GM19395 (cell line): ENCODE measurements around the gene EMILIN2.

Source experiments
- ATAC-seq: cut with Tn5 transposase; IDR thresholded peaks from one replicate; pipeline ENCODE4 v1.9.1; 2021; ENCODE audit warnings: mild to moderate bottlenecking, moderate library complexity; ENCODE audit not compliant: unreplicated experiment

EMILIN2 gene

DNA sequence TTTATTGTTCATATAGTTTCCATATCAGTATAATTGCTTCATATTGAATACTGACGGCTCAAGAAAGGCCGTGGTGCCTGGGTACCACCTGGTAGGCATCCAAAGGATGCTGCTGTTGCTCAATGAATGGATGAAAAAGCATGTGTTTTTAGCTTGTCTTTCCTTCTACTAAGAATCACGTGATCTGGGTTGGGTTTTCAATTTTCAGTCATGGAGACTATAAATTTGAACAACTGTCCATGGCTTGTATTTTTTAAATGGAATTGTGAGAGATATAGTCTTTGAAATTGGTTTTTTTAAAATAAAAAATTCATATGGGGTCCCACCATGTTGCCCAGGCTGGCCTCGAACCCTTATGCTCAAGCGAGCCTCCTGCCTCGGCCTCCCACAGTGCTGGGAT lies 25.3 kb downstream of the EMILIN2 start:
- ATAC-seq: no peak

DNA sequence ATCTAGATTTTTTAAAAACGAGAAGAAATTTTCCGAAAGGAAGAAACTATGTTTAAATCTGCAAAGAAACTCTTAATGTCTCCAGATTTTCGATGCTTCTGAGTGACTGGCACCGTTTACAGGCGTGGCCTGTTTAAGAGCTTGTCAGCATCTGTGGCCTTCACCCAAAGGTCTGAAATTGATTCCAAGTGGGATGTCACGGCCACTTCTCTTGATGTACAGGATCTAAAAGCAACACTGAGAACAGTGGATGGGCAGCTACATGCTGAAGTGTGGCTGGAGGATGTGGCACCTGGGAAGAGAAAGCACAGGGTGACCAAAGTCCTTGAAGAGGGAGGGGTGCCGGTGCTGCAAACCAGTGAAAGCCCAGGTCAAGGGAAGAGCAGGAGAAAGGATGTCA lies 28.0 kb downstream of the EMILIN2 start:
- ATAC-seq: no peak

DNA sequence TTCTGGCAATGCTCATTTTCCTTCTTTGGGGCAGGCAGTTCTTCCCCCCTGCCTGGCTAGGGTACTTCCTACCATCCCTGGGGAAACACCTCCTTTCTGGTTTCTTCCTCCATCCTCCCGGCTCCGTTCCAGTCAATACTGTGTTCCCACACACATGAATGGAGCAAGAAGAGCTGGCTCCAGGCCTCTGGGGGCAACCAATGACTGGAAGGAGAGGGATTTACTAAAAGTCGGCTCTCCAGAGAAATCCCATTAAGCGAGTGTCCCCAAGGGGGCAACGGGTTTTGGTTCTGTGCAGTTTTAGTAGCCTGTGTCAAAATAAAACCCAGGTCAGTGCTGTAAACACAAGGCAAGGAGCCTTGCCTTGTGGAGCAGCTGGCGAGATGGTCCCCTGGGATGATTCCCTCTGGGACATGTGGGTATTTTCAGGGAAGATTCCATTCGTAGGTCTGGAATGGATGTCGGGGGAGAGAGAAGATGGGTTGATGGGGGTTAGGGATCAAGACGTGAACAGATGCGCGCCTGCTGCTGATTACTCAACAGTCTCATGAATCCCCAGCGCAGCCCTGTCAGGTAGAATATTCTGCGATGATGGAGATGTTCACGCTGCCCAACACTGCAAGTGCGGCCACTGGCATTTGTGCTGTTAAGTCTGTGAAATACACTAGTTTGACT lies 32.0 kb downstream of the EMILIN2 start:
- ATAC-seq: no peak

DNA sequence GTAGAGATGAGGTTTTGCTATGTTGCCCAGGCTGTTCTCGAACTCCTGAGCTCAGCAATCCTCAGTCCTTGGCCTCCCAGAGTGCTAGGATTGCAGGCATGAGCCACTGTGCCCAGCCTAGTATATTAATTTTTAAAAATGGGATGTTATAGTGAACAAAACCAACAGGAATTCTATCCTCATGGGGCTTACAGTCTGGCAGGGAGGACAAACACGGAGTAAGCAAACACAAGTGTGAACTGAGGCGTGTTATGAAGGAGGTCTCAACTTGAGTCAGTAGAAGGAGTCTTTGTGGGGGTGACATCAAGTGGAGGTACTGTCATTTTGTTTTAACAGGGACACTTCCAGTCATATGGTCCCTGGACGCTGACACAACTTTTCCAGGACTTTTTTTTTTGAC lies 33.1 kb downstream of the EMILIN2 start:
- ATAC-seq: no peak

DNA sequence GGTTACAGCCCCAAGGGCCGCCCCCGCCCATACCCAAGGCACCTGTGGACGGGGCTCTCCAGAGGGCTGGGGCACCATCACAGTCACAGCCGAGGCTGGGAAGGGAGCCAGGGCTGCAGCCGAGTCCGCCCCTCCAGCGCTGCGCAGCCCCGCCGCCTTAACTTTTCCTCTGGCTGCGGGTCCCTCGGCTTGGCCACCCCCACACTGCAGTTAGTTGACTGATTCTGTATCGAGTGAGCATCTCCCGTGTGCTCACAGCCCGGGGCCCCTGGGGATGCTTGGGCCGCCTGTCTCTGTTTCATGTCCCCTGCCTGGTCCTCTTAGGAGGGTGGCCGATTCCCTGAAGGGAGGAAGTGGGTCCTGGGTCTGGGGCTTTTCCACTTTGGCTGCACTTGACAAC lies 33.7 kb downstream of the EMILIN2 start:
- no peak for ATAC-seq

DNA sequence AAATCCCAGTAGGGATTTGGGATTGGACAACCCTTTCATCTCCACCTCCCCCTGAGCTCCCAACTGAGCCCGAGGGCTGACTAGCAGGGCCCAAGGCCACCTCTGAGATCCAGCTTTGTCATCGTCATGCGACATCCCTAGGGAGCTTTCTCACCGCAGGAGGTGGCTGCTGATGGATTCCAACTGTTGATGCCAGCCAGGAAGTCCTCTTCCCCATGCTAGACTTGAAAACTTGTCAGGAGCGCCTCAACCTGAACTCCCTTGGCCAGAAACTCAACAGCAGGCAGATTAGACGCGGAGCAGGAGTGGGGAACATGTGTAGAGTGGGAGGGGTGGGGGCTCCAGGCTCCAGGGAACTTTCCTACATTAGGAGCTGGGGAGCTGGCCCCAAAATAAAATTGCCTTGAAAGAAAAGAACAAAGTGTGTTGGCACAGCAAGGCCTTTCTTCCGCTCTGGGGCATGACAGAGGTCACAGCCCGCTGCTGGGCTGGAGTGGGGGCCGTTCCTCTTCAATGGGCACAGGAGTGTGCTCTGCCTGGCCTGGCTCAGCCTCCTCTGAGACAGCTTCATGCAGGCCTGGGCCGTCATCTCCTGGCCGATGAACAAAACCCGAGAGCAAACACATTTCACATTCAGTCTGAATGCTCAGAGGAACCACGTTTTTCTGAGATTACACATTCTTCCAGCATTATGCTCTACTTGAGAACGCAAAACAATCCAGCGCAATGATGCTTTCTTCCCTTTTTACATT lies 34.5 kb downstream of the EMILIN2 start:
- no peak for ATAC-seq

DNA sequence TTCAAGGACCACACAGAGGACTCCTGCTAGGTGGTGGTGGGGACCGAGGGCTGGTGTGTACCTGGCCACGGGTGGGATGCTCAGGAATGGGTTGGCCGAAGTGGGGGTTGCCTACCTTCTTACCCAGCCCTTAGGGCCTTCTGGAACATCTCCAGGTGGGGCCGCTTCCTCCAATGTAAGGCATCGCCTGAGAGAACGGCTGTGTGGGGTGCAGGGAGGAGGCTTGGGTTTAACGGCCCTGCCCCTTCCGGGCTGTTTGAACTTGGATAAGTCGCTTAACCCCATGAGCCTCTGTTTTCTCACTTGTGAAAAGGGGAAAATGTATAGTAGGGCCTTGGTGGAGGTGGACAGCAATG lies 35.0 kb downstream of the EMILIN2 start:
- no peak for ATAC-seq

DNA sequence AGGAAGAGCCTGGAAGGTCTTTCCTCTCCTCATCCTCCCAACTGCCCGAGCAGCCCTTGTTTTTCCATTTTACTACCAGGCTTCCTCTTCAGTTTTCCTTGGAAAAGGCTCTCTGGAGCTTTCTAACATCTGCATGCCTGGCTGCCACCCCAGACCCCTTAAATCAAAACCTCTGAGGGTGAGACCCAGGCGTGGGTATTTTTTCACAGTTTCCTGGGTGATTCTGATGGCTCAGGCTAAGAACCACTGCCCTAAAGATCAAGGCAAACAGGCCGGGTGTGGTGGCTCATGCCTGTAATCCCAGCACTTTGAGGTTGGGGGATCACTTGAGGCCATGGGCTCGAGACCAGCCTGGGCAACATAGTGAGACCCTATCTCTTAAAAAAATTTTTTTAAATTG lies 35.4 kb downstream of the EMILIN2 start:
- ATAC-seq: no peak

DNA sequence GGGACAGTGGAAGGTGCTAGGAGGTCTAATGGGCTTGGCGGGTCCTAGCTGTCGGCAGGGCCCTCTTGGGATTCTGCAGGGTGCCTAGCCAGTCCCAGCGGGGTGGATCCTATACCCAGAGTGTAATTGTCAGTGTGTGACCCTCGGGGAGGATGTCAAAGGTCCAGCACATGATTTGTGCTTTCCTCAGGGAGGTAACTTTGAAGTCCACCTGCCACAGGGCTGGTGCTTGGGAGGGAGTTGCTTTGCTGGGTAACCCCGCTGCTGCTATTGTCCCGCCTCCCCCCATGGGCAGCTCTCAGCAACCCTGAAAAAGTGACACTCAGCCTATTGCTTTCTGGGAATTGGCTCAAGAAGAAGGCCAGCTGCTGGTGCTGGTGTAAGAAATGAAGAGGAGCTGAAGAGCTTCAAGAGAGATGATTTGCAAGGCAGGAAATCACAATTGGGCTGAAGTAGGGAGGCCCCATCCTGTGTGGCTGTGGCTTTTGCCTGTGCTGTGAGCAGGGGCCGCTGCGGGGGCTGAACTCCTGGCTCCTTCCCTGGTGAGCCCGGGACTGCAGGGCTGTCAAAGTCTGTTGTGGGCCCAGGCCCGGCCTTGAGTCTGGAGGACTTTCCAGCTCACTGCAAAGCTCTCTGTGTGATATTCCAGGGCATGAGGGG lies 36.4 kb downstream of the EMILIN2 start:
- ATAC-seq: no peak

DNA sequence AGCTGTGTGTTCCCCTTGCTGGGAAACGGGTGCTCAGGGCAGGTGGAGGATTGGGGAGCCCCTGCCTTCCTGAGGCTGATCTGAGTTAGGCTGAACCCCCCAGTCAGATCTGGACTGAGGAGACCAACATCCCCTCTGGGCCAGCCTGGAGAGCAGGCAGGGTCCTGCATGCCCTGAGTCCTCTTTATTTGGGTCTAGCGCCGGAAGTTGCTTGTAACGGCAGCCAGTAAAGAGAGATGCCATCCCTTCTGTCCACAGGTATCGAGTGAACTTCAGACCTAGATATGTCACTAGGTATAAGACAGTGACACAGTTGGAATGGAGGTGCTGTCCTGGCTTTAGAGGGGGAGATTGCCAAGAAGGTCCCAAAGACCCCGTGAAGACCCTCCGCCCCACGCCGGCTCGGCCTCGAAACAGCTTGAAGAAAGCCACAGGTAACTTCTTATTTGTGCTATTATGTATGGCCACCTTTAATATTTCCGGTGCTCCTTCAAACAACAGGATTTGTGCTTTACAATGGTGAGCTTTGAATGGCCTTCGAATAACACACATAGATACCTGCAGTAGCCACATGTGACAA lies 38.0 kb downstream of the EMILIN2 start:
- ATAC-seq: no peak

DNA sequence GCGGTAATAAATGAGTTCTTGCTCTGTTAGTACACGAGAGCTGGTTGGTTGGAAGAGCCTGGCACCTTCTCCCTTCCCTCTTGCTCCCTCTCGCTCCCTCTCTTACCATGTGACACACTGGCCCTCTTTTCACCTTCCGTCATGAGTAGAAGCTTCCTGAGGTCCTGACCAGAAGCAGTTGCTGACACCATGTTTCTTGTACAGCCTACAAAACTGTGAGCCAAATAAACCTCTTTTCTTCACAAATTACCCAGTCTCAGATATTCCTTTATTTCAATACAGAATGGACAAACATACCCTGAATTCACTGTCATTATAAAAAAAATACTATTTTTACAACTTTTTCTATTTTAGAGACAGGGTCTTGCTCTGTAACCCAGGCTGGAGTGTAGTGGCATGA lies 40.7 kb downstream of the EMILIN2 start:
- ATAC-seq: no peak

DNA sequence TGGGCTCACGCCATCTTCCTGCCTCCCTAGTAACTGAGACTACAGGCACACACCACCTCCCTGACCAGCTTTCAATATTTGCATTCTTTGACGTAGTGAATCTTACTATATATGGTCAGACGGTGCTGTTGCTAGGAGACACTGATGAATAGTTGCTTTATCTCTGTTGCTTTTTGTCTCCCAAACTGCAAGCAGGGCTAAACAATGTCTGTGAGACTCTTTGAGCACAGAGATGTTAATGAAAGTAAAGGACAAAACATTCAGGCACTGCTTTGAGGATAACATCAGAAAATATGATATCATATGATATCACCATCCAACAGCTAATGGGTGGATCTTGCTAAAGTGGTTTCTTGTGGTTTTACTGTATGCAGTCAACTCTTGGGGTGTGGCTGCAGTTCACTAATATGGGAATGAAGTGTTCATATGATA lies 43.0 kb downstream of the EMILIN2 start:
- no peak for ATAC-seq

DNA sequence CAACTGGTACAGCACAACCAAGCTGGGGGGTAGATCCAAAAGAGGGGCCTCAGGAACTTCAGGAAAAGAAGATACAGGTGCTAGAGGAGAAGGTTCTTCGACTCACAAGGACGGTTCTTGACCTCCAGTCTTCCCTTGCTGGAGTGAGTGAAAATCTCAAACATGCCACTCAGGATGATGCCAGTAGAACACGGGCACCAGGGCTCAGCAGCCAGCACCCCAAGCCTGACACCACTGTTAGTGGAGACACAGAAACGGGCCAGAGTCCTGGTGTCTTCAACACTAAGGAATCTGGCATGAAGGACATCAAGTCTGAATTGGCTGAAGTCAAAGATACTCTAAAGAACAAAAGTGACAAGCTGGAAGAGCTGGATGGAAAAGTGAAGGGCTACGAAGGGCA lies 43.8 kb downstream of the EMILIN2 start:
- no peak for ATAC-seq

DNA sequence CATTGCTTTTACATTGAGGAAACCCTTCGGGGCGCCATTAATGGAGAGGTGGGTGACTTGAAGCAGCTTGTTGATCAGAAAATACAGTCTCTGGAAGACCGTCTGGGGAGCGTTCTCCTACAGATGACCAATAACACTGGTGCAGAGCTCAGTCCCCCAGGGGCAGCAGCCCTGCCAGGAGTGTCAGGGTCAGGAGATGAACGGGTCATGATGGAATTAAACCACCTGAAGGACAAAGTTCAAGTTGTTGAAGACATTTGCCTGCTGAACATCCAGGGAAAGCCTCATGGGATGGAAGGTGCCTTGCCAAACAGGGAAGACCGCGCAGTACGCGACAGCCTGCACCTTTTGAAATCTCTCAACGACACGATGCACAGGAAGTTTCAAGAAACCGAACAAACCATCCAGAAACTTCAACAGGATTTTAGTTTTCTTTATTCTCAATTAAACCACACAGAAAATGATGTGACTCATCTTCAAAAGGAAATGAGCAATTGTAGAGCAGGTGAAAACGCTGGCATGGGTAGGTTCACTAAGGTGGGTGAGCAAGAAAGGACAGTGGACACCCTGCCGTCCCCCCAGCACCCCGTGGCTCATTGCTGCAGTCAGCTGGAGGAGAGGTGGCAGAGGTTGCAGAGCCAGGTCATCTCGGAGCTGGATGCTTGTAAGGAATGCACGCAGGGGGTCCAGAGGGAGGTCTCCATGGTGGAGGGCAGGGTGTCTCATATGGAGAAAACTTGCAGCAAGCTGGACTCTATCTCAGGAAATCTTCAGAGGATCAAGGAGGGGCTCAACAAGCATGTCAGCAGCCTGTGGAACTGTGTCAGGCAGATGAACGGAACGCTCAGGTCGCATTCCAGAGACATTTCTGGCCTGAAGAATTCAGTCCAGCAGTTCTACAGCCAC lies 45.0 kb downstream of the EMILIN2 start:
- ATAC-seq: no peak

DNA sequence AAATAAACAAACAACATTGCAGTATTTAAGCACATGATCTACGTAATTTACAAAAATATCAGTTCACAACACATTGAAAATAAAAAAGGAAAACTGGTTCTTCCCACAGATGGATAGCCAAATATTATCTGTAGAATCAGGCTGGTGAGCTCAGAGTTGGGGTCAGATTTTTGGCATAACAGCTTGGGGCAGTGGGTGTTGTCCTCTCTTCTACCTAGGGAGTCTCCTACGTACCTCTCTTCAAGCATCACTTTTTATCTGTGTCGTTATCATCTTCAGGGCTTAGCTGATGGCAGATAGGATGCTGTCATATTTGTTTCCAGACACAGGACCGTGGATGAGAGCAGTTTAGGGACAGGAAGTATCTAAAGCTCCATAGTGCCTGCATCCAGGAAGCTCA lies 46.2 kb downstream of the EMILIN2 start:
- ATAC-seq: no peak

DNA sequence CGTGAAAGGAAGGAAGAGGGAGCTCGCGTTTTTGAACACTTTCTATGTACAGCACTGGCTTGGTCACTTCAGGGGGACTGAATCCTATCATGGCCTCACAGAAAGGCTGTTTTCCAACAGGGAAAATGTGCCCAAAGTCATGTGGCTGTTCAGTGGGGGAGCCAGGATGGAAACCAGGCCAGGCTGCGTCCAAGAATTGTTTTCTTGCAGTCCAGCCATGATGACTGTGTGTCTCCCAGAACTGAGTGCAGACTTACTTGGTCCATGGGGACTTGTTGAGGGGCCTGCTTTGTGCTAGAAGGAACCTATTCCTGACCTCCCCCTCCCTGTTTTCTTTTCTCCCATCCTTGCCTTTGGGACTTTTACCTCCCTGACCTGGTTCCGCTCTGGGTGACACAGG lies 46.9 kb downstream of the EMILIN2 start:
- no peak for ATAC-seq

DNA sequence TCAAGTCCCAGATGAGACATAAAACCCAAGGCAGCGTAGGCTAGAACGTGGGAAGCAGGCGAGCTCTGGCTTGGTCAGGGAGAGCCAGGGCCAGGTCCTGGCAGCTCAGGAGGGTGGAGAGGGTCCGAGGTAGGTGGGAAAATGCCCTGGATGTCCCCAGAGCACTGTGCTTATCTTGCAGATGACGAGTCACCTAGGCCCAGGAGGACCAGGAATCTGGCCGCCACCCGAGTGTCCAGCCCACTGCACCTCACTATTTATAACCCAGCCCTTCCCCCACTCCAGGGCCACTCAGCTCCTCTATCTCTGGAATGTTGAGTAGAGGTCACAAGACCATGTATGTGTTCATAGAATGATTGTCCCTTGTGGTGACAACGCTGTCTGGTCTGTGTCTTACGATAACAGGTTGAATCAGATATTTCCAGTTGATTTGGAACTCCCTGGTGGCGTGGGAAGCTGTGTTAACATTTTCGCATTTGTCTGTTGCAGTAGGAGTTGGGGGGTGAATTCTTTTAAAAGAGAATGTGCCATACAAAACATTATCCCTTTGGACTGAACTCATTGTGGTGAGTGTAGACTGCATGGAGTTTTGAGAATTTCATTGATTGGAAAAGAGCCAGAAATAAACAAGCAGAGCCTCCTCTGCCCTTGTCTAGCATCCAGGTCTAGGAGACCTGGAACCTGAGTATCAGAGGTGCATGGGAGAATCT lies 47.5 kb downstream of the EMILIN2 start:
- ATAC-seq: no peak

DNA sequence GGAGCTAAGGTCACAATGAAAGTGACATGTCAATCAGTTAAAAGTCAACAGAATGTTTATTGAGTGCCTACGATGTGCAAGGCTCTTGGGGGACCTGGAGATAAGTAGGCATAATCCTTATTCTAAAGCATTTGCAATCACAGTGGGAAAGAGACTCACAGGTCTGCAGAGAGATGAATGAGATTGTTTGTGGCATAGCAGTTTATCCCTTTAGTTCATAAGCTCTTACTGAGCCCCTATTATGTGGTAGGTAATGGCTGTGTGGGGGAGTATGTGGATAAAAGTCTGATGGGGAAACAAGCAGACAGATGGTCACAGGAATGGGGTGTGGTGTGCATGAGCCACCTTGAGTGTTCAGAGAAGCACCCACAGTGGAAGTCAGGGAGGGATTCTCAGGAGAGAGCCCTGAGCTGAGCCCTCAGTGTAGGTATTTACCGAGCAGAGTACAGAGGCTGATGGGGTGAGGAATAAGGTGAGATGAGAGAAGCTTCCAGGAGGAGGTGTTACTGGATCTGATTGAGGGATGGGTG lies 48.1 kb downstream of the EMILIN2 start:
- ATAC-seq: no peak

DNA sequence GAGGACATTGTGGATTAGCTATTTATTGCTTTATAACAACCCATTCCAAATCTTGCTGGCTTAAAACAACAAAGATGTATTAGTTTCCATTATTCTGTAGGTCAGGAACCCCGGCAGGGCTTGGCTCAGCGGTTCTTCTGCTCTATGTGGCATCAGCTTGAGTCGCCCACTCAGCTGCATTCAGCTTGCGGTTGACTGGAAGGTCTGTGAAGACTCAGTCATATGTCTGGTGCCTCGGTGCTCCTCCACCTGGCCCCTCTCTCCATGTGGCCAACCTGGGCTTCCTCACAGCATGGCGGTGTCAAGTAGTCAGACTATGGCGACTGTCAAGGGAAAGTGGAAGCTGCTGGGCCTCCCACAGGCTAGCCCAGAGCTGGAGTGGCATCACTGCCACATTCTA lies 48.6 kb downstream of the EMILIN2 start:
- no peak for ATAC-seq

DNA sequence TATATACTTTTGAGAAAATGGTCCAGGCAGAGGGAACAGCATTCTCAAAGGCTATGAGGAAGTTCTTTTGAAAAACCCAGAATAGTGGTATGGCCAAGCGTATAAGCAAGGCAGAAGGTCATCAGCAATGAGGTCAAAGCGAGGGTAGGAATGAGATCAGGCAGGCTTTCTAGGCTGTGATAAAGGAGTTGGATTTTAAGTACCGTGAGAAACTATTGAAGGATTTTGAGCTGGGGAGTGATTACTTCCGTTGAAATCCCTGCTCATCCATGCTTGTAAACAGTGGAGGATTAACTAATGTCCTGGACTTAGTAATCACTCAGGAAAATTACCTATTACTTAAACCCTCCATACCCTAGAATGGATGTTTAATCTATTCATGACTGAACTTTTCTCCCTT lies 50.2 kb downstream of the EMILIN2 start:
- no peak for ATAC-seq
